H9 (cell line): ENCODE measurements around the gene HCN4. TPM values are rescaled to one million over a fixed set of nuclear protein-coding genes. Genes with fewer than 3 reads are reported as not detected.

Source experiments
- DNase-seq: peaks from one replicate; pipeline ENCODE4 v3.0.0-alpha.2; 2017
- H2AFZ ChIP-seq: one replicate; pipeline ENCODE4 v1.6.1; 2013; ENCODE audit warnings: mild to moderate bottlenecking, low read length, control low read depth, moderate library complexity
- H2AK5ac ChIP-seq: 2 replicates; pipeline ENCODE4 v1.6.1; 2013; ENCODE audit warnings: low read length, control low read depth, mixed read lengths; ENCODE audit not compliant: insufficient read length
- H2BK120ac ChIP-seq: one replicate; pipeline ENCODE4 v1.6.1; 2013; ENCODE audit warnings: low read depth, mild to moderate bottlenecking, low read length, control low read depth, inconsistent platforms; ENCODE audit not compliant: poor library complexity, severe bottlenecking
- H2BK12ac ChIP-seq: 2 replicates; pipeline ENCODE4 v1.6.1; 2013; ENCODE audit warnings: low read length, control low read depth, mixed read lengths, low read depth; ENCODE audit not compliant: insufficient read length
- H2BK15ac ChIP-seq: 2 replicates; pipeline ENCODE4 v1.6.1; 2013; ENCODE audit warnings: low read depth, low read length, control low read depth
- H2BK20ac ChIP-seq: one replicate; pipeline ENCODE4 v1.6.1; 2013; ENCODE audit warnings: low read depth, mild to moderate bottlenecking, low read length, control low read depth, inconsistent platforms; ENCODE audit not compliant: poor library complexity, severe bottlenecking
- H2BK5ac ChIP-seq: 2 replicates; pipeline ENCODE4 v1.6.1; 2013; ENCODE audit warnings: low read length, control low read depth, mixed read lengths; ENCODE audit not compliant: insufficient read length
- H3K14ac ChIP-seq: 2 replicates; pipeline ENCODE4 v1.6.1; 2013; ENCODE audit warnings: low read length, control low read depth; ENCODE audit not compliant: insufficient read depth
- H3K18ac ChIP-seq: 2 replicates; pipeline ENCODE4 v1.6.1; 2013; ENCODE audit warnings: low read depth, mild to moderate bottlenecking, mixed read lengths, low read length, control low read depth; ENCODE audit not compliant: insufficient read length
- H3K23ac ChIP-seq: 2 replicates; pipeline ENCODE4 v1.6.1; 2013; ENCODE audit warnings: low read length, control low read depth, mixed read lengths, low read depth; ENCODE audit not compliant: insufficient read length
- H3K23me2 ChIP-seq: 2 replicates; pipeline ENCODE4 v1.6.1; 2013; ENCODE audit warnings: low read depth, mild to moderate bottlenecking, mixed read lengths, low read length, control low read depth; ENCODE audit not compliant: insufficient read length, poor library complexity, severe bottlenecking
- H3K27ac ChIP-seq: 2 replicates; pipeline ENCODE4 v1.5.1; 2013; ENCODE audit warnings: low read length, control low read depth, mixed read lengths, low read depth; ENCODE audit not compliant: insufficient read length
- H3K27me3 ChIP-seq: 2 replicates; pipeline ENCODE4 v1.6.1; 2013; ENCODE audit warnings: low read length, control low read depth, inconsistent platforms; ENCODE audit not compliant: insufficient read depth
- H3K4ac ChIP-seq: 2 replicates; pipeline ENCODE4 v1.6.1; 2013; ENCODE audit warnings: low read depth, mild to moderate bottlenecking, control low read depth, inconsistent platforms, low read length, moderate library complexity
- H3K4me1 ChIP-seq: 2 replicates; pipeline ENCODE4 v1.6.1; 2013; ENCODE audit warnings: low read length, control low read depth, inconsistent platforms; ENCODE audit not compliant: insufficient read depth
- H3K4me2 ChIP-seq: 2 replicates; pipeline ENCODE4 v1.6.1; 2013; ENCODE audit warnings: low read length, control low read depth, mixed read lengths; ENCODE audit not compliant: insufficient read length, insufficient read depth
- H3K56ac ChIP-seq: 2 replicates; pipeline ENCODE4 v1.6.1; 2013; ENCODE audit warnings: low read depth, mild to moderate bottlenecking, mixed read lengths, low read length, control low read depth; ENCODE audit not compliant: insufficient read length
- H3K79me1 ChIP-seq: 2 replicates; pipeline ENCODE4 v1.6.1; 2013; ENCODE audit warnings: low read depth, mild to moderate bottlenecking, moderate library complexity, low read length, control low read depth, inconsistent platforms; ENCODE audit not compliant: insufficient read depth, poor library complexity, severe bottlenecking
- H3K79me2 ChIP-seq: 2 replicates; pipeline ENCODE4 v1.6.1; 2013; ENCODE audit warnings: low read length, control low read depth, inconsistent platforms; ENCODE audit not compliant: insufficient read depth
- H3K9ac ChIP-seq: 2 replicates; pipeline ENCODE4 v1.6.1; 2013; ENCODE audit warnings: low read length, control low read depth, mixed read lengths; ENCODE audit not compliant: insufficient read length; ENCODE audit errors: extremely low read depth
- H3K9me3 ChIP-seq: one replicate; pipeline ENCODE4 v1.6.1; 2013; ENCODE audit warnings: low read depth, low read length, inconsistent platforms; ENCODE audit not compliant: control insufficient read depth
- H3T11ph ChIP-seq: one replicate; pipeline ENCODE4 v1.6.1; 2013; ENCODE audit warnings: mild to moderate bottlenecking, low read length, control low read depth, inconsistent platforms
- H4K20me1 ChIP-seq: one replicate; pipeline ENCODE4 v1.6.1; 2013; ENCODE audit not compliant: control insufficient read depth, insufficient read length, insufficient read depth
- H4K5ac ChIP-seq: 2 replicates; pipeline ENCODE4 v1.6.1; 2013; ENCODE audit warnings: low read depth, mild to moderate bottlenecking, mixed read lengths, low read length, control low read depth; ENCODE audit not compliant: insufficient read length
- H4K8ac ChIP-seq: replicated peaks from 2 replicates; pipeline ENCODE4 v1.6.1; 2013; ENCODE audit warnings: low read length, control low read depth, mixed read lengths, low read depth; ENCODE audit not compliant: insufficient read length
- H4K91ac ChIP-seq: 2 replicates; pipeline ENCODE4 v1.6.1; 2013; ENCODE audit warnings: low read depth, mild to moderate bottlenecking, moderate library complexity, mixed read lengths, low read length, control low read depth; ENCODE audit not compliant: insufficient read length
- H3K27ac Mint-ChIP-seq, 3 experiments: 2 replicates in 2 of 3; 3 replicates in 1 of 3; pipeline ENCODE4 v1.8.0; 2020 to 2021; ENCODE audit warnings: mixed read lengths in 3 of 3, mild to moderate bottlenecking in 1 of 3, moderate library complexity in 1 of 3
- H3K27me3 Mint-ChIP-seq: 2 replicates; pipeline ENCODE4 v1.8.0; 2021; ENCODE audit warnings: low read depth, mild to moderate bottlenecking, moderate library complexity, mixed read lengths
- H3K36me3 Mint-ChIP-seq, 3 experiments: 2 replicates in 2 of 3; 3 replicates in 1 of 3; pipeline ENCODE4 v1.8.0; 2020 to 2021; ENCODE audit warnings: low read depth in 3 of 3, mixed read lengths in 3 of 3; ENCODE audit not compliant: insufficient read depth in 1 of 3
- H3K4me1 Mint-ChIP-seq, 2 experiments: 2 replicates each; pipeline ENCODE4 v1.8.0; 2020; ENCODE audit warnings: mixed read lengths in 2 of 2
- H3K4me3 Mint-ChIP-seq, 2 experiments: 2 replicates in 1 of 2; 3 replicates in 1 of 2; pipeline ENCODE4 v1.8.0; 2020 to 2021; ENCODE audit warnings: mild to moderate bottlenecking in 2 of 2, mixed read lengths in 2 of 2, moderate library complexity in 1 of 2
- H3K9me3 Mint-ChIP-seq, 2 experiments: 2 replicates in 1 of 2; 3 replicates in 1 of 2; pipeline ENCODE4 v1.8.0; 2020; ENCODE audit warnings: mild to moderate bottlenecking in 2 of 2, mixed read lengths in 2 of 2, moderate library complexity in 1 of 2
- WGBS: extraction: QIAGEN DNeasy Blood & Tissue Kit; methylation state at CpG from one replicate; pipeline ENCODE4 v1.1.7; 2013; ENCODE audit warnings: missing lambda C conversion rate, low lambda C conversion rate, mixed read lengths; ENCODE audit not compliant: insufficient read length; ENCODE audit errors: extremely low coverage; 5-methylcytosine and 5-hydroxymethylcytosine counted together
- total RNA-seq: library from RNA; stranded (reverse); gene quantifications from 2 replicates; pipeline ENCODE4 v1.2.1, GENCODE V29; 2021
- TF ChIP-seq, protein P1 (sequence below): fragments of 200-600 bp; sonication (generic); conservative IDR thresholded peaks from 3 replicates; pipeline ENCODE4 v1.8.0; 2021; ENCODE audit warnings: antibody characterized with exemption, mild to moderate bottlenecking

Gene HCN4
- total RNA-seq, 1 experiment from 2014 or later = 10.5 TPM

DNA sequence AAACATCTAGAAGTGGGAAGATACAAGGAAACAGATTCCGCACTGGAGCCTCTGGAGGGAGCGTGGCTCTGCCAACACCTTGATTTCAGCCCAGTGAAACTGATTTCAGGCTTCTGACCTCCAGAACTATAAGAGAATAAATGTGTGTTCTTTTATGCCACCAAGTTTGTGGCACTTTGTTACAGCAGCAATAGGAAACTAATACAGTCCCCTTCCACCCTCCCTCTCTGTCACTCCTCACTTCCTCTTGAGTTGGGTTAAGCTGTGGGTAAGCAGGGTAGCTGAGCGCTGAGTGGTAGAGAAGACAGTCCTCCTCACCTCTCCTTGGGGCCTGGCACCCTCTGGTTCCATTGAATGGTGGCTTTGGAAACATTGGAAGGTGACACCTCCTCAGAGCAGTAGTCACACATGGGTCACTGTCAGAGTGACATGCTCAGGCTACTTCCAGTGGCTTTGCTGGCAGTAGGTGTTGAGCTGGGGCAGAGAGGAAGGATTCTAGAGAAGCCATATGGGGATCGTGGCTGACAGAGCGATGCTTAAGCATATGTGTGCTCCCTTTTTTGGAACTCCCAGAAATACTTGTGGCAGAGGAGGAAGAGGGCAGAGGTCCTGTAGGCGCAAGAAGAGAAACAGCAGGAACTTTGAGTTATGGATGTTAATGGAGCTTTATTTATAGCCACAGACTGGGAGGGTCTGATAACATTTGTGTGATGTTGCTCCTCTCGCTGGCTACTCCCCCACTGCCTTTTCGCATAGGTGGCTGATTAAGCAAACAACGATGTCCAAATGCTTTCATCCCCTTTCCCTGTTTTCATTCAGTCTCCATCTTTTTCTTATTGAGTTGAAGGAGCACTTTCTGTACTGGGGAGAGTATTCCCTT is 14.8 kb upstream of the HCN4 start:
- Histone ChIP-seq H3K79me1 (no peaks in the 10 kb centered on the region), H3K9me3 (no peaks in the 10 kb centered on the region), H2BK5ac (no peak overlapping the region), H3T11ph (no peak overlapping the region), H2AK5ac (no peak overlapping the region), H4K8ac (no peak overlapping the region), H4K5ac (no peak overlapping the region), H3K4ac (no peak overlapping the region), H4K91ac (no peak overlapping the region), H3K79me2 (no peaks in the 10 kb centered on the region), H2BK12ac (no peak overlapping the region), H3K18ac (no peak overlapping the region), H3K23me2 (no peaks in the 10 kb centered on the region), H3K27ac (no peak overlapping the region), H3K4me2 (no peak overlapping the region), H3K23ac (no peak overlapping the region), H2AFZ (no peak overlapping the region), H3K4me1 (peaks cover 13% of the 10 kb centered on the region; the same call in 1 of the 2 replicates), H4K20me1 (no peaks in the 10 kb centered on the region), H2BK15ac (no peak overlapping the region), H3K56ac (no peak overlapping the region), H3K14ac (no peak overlapping the region), H2BK20ac (no peak overlapping the region), H3K27me3 (no peaks in the 10 kb centered on the region), H2BK120ac (no peak overlapping the region), H3K9ac (no peak overlapping the region)
- H3K4me1 Mint-ChIP-seq = peaks cover 34 to 37% of the 10 kb centered on the region in 2 experiments
- peaks cover 4 to 24% (median 9%) of the 10 kb centered on the region in 3 experiments; a peak in 6 of 7 replicates for H3K36me3 Mint-ChIP-seq
- TF ChIP-seq, protein P1, sequence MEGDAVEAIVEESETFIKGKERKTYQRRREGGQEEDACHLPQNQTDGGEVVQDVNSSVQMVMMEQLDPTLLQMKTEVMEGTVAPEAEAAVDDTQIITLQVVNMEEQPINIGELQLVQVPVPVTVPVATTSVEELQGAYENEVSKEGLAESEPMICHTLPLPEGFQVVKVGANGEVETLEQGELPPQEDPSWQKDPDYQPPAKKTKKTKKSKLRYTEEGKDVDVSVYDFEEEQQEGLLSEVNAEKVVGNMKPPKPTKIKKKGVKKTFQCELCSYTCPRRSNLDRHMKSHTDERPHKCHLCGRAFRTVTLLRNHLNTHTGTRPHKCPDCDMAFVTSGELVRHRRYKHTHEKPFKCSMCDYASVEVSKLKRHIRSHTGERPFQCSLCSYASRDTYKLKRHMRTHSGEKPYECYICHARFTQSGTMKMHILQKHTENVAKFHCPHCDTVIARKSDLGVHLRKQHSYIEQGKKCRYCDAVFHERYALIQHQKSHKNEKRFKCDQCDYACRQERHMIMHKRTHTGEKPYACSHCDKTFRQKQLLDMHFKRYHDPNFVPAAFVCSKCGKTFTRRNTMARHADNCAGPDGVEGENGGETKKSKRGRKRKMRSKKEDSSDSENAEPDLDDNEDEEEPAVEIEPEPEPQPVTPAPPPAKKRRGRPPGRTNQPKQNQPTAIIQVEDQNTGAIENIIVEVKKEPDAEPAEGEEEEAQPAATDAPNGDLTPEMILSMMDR = no peak
- no peak for DNase-seq
- H3K27ac Mint-ChIP-seq = no peak overlapping the region
- H3K27me3 Mint-ChIP-seq = peaks cover 23% of the 10 kb centered on the region
- no peak overlapping the region for H3K4me3 Mint-ChIP-seq
- WGBS = no CpG with 5 or more reads among the region's 9 CpGs
- peaks cover 15 to 21% of the 10 kb centered on the region in 2 experiments for H3K9me3 Mint-ChIP-seq
